Vagina (tissue), 1 donor: ENCODE data around the gene NHLH2. TPM values are rescaled to one million over a fixed set of nuclear protein-coding genes. Genes with fewer than 3 reads are reported as not detected.

Source experiments
- total RNA-seq: library from RNA; depleted of rRNA; stranded (reverse); fragments of >200 nt; gene quantifications from one replicate; pipeline ENCODE4 v1.2.3, GENCODE V29; 2016

The NHLH2 gene
- total RNA-seq, 1 donor from 2014 or later, result 0.25 TPM

Other genes starting within 250 kb of the NHLH2 start
- gene VANGL1, start 199.2 kb downstream of the NHLH2 start, total RNA-seq, result 8.1 TPM
- 3.2 TPM for gene CASQ2, start 72.4 kb downstream of the NHLH2 start, total RNA-seq
- 9.8 TPM for gene SLC22A15, start 135.4 kb upstream of the NHLH2 start, total RNA-seq